Right lobe of liver (tissue), 4 donors: ENCODE results near the gene ELK3.

ENCODE experiments used
- CTCF ChIP-seq, 4 donors: fragments of 200-600 bp in 3 of 4; fragments of 450-650 bp in 1 of 4; IDR thresholded peaks; one replicate each; pipeline versions ENCODE4 v1.5.1 to v1.8.0; 2016 to 2022; ENCODE audit warnings: antibody characterized with exemption in 4 of 4, mild to moderate bottlenecking in 2 of 4
- POLR2A ChIP-seq: fragments of 450-650 bp; IDR thresholded peaks from one replicate; pipeline ENCODE4 v1.6.1; 2017; ENCODE audit warnings: antibody characterized with exemption, mild to moderate bottlenecking
- donor health status: DM: no; HTN: no; CAD: no.
- donor health status: DM: no; HTN: no; CAD: no.
- donor health status: DM: no; HTN: yes; CAD: no.

- TF ChIP-seq POLR2A (peak; percentile 57), CTCF (IDR thresholded peaks at IDR 0.05) (no peak)
These were observed at the start of gene ELK3 for GRCh38 chr12:96193725-96194575.
